ENCODE results near the gene SLC66A1. TPM values are rescaled to one million over a fixed set of nuclear protein-coding genes. Genes with fewer than 3 reads are reported as not detected.

SLC66A1 gene
- total RNA-seq, 1 donor from 2014 or later, result 7.5 TPM

- DNase-seq (ENCODE audit: low spot score), result no peak
These were observed 60.5 kb downstream of the SLC66A1 start for GRCh38 chr1:19372602-19373001.

DNA sequence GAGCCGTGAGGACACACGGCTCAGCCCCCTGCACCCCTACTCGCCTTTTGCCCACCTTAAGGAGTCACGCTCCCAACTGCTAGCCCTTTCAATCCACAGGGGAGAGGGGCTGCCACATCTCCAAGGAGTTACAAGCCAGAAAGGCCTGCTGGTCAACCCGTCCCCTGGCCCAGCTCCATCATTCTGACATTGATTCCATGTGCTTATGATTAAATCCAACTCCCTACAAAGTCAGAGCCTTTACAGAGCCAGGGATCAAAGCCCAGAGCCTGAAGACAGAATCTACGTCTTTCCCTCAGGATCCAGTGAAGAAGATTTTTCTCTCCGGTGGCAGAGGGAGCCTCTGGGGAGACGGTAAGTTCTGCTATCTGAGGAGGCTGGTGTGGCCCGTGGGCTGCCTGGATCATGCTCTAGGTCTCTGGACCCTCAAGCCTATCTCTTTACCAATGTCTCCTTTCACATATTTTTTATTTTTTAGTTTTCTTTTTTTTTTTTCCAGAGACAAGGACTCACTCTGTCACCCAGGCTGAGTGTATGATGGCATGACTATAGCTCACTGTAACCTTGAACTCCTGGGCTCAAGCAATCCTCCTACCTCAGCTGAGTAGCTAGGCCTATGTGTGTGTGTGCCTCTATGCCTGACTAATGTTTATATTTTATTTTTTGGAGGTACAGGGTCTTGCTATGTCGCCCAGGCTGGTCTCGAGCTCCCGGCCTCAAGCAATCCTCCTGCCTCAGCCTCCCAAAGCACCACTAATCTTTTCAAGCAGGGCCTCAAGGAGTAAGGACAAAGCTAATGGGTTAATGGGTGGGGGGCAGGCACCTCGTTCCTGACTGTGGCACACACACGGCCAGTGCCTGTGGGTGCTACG, 61.3 kb downstream of the SLC66A1 start:
- intact Hi-C loops (cut with DNase I), result no loop called here
- DNase-seq (ENCODE audit: low spot score), result no peak

More at GRCh38 chr1:19372602-19373001, 60.5 kb downstream of the SLC66A1 start:
- intact Hi-C loops (cut with DNase I), result no loop called here

GRCh38 chr1:19374083-19374801, 62.1 kb downstream of the SLC66A1 start:
- DNase-seq (ENCODE audit: low spot score), result no peak
- intact Hi-C loops (cut with DNase I), result no loop called here

DNA sequence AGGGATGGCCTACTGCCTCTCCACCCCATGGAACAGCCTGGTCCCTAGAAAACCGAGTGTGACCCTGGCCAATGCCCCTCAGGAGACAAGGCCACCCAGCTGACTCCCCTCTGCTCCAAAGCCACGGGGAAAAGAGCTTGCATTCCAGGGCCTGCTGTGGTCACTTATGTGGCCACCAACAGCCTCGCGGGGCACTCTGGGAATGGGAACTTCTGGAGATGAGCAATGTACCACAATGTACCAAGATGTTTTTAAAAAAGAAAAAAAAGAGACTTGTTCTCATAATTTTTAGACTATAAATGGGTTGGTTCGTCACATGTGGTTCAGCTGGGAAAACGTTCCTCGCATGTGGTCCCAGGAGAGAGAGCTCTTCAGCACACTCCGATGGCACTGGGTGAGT, 62.8 kb downstream of the SLC66A1 start:
- intact Hi-C loops (cut with DNase I), result no loop called here
- DNase-seq (ENCODE audit: low spot score), result no peak

GRCh38 chr1:19375631-19376400, 63.7 kb downstream of the SLC66A1 start:
- intact Hi-C loops (cut with DNase I), result no loop called here
- DNase-seq (ENCODE audit: low spot score), result no peak

- DNase-seq (ENCODE audit: low spot score), result no peak
- intact Hi-C loops (cut with DNase I), result no loop called here
These were observed 64.6 kb downstream of the SLC66A1 start for GRCh38 chr1:19376428-19377372.

- no peak for DNase-seq (ENCODE audit: low spot score)
- intact Hi-C loops (cut with DNase I), result no loop called here
These were observed 65.9 kb downstream of the SLC66A1 start for GRCh38 chr1:19377812-19378718.

Other genes starting within 250 kb of the SLC66A1 start
- gene UBR4, start 102.1 kb upstream of the SLC66A1 start, total RNA-seq, result 95.7 TPM
- gene EMC1, start 60.8 kb upstream of the SLC66A1 start, total RNA-seq, result 28.6 TPM
- gene MRTO4, start 60.5 kb upstream of the SLC66A1 start, total RNA-seq, result 14.8 TPM
- gene AKR7A3, start 23.6 kb upstream of the SLC66A1 start, total RNA-seq, result 0.32 TPM
- gene AKR7A2, start 182 bp upstream of the SLC66A1 start, total RNA-seq, result 33.5 TPM
- gene CAPZB, start 173.2 kb downstream of the SLC66A1 start, total RNA-seq, result 213 TPM

Data from cardiac septum (tissue), 1 donor.